GM18870 (cell line): ENCODE data around the gene SMOC1.

Experiments
- ATAC-seq: cut with Tn5 transposase; IDR thresholded peaks from one replicate; pipeline ENCODE4 v1.9.1; 2021; ENCODE audit warnings: moderate library complexity; ENCODE audit not compliant: unreplicated experiment

SMOC1 gene

DNA sequence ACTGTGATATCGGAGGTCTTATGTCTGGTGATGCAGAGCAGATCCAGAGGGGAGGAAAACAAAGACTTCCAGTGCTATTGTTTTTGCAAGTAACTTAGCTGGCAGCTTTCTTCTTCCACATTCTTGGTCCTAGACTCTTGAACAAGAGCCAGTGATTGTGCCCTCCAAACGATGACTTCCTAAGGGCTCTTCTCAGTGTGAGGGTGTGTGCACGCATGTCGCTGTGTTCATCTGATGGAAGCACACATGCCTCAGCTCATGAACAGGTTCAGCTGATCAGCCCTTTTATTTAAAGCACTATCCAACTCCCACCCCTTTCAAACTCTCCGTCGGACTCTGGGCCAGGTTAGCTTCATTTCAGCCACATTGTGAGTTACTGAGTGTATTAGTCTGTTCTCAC is 59.5 kb downstream of the SMOC1 start:
- ATAC-seq: no peak

DNA sequence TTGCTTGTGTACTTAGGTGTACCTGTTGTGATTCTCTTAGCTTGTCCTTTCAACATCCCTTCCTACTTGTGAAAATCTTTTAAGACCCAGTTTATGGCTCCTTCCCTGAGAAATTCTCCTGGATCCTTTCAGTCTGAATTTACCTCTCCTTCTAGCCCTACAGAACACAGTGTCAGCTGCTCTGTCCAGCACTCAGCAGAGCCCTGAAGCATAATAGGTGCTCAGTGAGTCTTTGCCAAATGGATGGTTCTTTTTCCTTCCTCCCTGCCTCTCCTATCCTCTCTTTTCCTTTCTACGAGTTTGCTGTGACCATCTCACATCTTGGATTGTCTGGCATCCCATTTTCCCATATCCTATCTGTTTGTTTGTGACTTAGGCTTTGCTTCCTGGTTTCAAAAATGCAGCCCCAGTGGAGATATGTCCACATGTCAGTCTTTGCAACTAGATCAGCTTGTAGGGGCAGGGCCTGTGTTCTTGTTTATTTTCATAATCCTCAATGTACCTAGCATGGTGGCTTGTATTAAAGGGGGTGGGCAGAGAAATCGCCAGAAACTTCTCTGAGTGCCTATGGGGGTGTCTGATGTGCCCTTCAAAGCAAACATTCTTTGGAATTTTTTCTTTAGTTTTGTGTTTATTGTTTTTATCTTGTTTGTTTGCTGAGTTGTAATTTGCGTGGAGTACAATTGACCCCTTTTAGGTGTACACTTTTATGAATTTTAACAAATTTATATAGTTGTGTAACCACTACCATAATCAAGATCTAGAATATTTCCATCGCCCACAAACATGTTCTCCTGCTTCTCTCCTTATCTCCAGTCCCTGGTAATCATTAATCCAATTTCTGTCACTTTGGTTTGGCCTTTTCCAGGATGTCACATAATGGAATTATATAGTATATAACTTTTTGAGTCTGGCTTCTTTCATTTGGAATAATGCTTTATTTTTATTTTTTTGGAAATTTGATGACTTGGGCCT is 62.8 kb downstream of the SMOC1 start:
- no peak for ATAC-seq

DNA sequence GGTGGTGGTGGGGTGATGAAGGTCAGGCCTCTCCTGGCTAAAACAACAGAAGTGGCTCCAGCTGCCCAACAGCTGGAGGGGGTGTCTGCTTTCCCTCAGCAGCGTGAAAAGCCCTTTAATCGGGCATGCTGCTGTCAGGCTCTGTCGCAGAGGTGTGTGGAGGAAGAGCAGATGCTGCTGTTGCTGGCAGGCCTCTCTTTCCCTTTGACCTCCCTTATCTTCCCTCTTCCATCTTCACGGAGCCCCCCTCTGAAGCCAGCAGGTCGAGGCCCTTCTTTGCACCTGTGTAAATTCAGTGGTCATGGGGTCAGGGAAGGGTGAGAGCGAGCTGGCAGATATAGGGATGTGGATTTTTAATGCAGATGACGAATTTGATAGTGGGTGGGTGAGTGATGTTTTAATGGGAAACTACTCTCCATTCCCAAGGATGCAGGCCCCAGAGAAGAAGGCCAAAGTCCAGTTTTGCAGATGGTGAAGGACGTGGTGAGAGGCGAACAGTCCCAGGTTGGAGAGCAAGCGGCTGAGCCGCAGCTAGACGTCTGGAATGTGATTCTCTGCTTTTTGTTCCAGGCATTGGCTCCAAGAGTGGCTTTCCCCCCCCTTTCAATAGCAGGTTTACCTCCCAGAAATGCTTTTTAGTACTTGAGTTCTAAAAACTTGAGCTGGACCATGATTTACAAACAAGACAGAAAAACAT is 64.0 kb downstream of the SMOC1 start:
- ATAC-seq: no peak

DNA sequence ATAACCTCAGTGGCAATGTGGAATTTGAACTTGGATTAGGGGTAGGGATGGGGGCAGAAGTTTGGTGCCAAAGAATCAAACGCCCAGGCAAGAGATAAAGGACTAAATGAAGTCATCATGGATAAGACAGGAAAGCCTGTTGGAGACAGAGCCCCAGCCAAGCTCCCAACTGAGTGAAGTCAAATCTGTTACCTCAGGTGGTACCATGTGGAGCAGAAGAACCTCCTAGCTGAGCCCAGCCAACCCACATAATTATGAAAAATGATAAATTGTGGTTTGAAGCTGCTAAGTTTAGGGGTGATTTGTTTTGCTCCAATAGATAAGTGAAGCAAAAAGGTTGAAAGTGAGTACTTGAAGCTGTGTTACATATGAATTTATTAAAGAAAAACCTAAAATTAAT is 66.1 kb downstream of the SMOC1 start:
- ATAC-seq: no peak

DNA sequence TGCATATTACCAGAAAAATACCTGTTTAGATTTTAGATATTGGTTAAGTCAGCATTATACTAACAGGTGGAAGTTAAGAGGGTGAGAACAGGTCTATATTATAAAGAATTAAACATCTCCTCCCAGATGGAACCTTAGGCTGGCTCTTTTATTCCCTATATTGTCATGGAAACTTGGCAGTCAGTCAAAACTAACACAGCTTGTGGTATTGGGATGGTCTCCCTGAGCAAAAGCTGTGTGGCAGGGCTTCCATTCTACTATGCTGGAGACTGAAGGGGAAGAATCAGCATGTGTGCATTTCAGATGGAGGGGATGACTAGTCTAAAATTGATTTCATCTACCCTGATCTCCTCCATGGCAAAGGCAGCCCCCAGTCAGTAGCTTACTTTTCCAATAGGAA is 66.7 kb downstream of the SMOC1 start:
- ATAC-seq: no peak

DNA sequence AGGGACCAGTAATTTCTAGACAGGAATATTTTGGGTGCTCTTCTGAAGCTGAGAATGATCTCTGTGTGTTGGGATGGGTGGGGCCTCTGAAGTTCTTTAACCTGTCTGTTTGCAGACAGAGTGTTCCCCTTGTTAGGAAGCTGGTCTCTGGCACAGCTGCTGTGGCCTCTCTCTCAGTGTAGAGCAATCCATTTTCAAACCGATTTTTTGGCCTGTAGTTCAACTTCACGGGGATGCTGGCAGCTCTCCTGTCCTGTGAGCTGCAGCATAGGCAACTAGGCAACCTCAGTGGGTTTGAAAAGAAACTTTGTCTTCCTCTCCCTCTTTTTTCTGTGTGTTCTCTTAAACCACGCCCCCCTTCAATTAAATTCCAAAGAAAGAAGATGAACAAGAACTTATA is 69.1 kb downstream of the SMOC1 start:
- no peak for ATAC-seq

DNA sequence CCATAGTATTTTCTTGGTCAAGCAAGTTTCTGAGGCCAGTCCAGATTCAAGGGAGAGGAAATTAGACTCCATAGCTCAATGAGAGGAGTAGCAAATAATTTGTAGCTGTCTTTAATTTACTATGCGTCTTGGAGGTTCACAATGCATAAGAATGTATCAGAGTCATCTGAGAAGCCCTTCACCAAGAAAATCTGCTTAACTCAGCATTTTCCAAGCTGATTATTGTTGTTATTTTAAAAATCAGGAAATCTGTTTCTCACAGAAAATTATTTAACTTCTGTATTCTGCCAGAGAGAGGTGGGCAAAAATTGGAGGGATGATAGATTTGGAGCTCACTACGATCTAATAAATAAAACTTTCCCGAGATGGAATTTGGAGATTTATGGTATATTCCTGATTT is 72.0 kb downstream of the SMOC1 start:
- no peak for ATAC-seq

DNA sequence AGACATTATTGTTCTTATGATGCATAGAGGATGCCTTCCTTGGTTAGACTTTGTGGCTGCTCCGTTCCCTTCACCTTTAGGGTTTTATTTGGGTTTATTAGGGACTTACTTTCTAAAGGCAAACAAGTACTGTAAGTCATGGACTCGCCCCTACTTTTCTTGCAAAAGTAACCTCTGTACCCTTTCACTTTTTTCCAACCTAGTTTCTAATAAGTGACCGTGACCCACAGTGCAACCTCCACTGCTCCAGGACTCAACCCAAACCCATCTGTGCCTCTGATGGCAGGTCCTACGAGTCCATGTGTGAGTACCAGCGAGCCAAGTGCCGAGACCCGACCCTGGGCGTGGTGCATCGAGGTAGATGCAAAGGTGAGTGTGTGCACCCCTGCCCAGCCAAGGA is 72.7 kb downstream of the SMOC1 start:
- ATAC-seq: no peak

DNA sequence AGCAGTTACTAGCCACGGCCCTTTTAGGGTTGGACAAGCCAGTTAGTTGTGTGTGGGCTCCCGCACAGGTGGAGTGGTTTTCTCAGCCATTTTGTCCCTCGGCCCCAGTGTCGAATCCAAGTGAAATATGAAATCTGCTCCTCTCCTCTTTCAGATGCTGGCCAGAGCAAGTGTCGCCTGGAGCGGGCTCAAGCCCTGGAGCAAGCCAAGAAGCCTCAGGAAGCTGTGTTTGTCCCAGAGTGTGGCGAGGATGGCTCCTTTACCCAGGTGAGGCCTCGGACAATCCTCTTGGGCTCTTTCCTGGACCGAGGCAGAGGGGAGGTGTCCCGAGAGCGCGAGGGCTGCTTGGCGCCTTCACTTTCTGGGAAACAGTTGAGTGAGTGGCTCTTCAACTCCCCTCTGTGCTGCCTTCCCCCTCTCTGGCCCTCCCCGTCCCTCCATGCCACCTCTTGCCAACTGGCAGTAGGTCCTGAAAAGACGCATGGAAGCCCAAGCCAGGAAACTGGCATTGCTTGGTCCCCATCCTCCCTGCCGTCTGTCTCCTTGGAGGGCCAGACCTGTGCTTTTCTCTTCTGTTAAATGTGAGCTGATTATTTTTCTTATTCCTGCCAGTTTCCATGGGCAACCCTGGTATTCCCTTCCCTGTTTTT is 74.2 kb downstream of the SMOC1 start:
- ATAC-seq: no peak

DNA sequence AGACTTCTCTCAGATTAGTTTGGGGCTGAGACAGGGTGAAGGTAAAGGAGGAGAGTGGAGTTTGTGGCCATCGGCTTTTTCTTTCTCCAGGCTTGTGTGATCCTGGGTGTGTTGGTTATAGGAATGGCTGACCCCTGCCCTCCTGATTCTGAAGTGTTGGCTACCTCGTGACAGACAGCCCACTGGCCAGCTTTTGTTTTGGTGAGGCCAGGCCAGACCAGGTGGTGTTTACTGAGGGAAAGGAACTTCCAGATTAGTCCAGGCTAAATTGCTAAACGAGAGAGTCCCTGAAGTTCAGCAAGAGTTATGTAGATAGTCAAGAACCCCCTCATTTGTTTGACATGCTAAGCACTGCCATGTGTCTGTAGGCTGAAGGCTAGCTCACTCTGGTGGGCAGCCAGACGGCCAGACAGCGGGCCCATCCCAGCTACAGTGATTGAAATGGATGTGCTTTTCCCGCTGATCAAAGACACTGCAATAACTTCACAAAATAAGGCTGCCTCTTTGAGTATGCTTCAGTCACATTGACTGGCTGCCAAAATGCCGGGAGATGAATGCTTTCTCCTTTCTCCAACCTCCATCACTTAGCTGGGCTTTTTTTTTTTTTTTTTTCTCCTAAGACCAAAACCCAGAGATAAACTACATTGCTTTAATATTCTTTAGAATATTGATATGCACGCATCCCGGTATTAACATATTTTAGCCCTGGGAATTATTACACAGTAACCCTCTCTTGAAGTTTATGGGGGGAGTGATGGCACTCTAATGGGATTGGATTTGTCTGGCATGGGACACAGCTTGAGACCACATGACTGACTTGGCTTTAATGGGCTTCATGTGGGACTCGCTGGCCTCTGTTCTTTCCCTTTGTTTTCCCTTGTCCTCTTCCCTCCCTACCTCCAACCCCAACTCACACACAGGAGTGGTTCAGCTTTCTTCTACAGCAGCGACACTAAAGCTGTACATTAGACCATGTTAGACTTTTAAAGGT is 76.9 kb downstream of the SMOC1 start:
- no peak for ATAC-seq

DNA sequence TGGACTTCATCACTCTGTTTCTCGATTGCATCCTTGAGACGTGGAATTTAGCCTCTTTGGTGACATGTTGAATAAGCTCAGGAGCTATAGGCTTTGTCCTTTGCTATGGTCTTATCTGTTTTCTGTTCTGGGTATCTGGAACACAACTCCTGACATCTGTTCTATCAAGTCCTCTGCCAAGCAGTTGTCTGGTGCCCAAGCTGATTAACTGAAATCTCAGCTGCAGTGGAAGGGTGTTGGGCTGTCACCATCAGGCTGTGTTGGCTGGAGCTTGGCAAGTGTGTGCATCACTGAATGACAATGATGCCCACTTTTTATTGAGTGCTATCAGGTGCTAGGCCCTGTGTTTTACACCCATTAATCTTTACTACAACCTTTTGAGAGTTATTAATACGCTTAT is 77.8 kb downstream of the SMOC1 start:
- no peak for ATAC-seq

DNA sequence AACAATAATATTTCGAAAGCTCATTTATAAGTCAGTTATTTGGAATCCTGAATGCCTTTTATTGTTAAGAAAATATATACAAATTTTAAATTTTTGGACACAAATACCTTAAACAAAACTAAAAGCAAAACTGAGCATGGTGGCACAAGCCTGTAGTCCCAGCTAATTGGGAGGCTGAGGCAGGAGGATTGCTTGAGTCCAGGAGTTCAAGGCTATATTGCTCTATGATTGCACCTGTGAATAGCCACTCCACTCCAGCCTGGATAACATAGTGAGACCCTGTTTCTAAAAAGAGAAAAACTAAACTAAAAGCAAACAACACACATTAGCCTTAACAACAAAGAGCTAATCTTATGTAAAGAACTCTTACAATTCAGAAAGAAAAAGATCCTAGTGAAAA is 78.8 kb downstream of the SMOC1 start:
- no peak for ATAC-seq

DNA sequence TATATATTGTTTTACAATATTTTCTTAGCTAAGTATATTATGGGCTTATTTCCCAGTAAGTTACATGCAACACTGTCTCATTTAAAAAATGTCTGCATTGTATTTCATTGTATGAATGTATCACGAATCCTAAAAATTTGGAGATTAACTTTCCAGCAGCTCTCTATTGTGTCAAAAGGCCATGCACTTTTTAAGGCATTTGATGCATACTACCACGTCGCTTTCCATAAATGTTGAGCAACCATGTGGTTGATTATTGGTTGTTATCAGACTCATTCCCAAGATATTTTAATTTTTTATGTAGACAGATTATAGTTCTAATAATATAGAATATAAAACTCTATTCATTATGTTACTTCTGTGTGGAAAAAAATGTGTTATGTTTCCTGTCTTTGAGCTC is 79.9 kb downstream of the SMOC1 start:
- no peak for ATAC-seq

DNA sequence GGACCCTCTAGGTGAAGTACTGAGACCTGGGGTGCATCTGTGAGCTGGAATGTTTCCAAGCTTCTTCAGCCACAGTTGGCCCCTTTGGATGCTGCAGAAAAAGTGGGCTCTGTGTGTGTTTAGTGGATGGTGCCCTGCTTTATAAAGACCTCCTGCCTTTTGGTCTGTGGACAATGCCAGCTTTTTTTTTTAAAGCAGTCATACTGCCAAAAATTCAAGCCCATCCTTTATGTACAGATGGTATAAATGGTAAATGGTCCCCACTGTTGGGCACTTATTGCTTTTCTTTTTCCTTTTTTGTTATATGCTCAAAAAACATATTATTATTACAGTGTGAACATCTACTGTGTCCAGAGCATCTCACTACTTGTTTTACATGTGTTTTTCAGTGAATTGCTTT is 81.1 kb downstream of the SMOC1 start:
- no peak for ATAC-seq

DNA sequence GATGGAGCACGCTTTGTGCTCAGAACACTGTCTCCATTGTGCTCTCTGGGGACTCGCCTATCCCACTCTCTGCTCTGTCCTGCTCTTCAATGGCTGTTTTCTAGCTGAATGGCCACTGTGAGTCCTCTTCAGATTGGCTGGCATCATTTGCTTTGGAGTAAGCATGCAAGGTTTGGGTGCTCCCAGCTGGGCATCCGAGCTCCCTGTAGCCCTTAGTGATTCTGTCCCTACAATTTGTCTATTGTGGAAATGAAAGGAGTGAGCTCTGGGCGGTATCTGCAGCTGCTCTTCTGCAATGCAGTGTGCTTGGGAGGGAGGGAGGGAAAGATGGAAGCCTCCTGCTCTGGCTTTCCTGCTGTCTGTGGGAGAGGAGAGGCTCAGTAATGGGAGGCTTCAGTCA is 84.8 kb downstream of the SMOC1 start:
- ATAC-seq: no peak

DNA sequence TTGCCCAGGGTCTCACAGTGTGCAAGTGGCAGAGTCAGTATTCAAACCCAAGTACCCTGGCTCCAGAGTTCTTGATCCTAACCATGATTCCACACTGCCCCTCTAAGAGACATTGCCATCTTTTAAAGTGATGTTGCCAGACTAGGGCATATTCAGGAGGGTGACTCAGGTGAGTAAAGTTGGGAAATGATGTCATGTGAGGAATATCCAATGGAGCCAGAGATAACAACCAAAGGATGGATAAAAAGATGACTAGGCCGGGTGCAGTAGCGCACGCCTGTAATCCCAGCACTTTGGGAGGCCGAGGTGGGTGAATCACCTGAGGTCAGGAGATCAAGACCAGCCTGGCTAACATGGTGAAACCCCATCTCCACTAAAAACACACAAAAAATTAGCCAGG is 85.6 kb downstream of the SMOC1 start:
- no peak for ATAC-seq

DNA sequence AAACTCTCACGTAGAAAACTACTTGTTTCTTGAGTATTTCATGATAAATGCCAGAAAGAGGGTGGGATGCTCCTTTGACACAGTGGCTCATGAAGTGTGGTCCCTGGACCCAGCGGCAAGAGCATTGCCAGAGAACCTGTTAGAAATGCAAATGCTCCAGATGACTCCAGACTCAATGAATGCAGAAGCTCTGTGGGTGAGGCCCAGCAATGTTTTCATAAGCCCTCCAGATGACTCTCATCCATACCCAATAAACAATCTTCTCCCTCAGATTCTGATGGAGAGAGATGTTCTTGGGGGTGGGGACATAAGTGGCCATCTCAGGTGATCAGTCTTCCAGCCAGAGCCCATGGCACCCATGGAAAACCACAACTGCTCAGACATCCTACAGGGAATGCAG is 88.9 kb downstream of the SMOC1 start:
- no peak for ATAC-seq

DNA sequence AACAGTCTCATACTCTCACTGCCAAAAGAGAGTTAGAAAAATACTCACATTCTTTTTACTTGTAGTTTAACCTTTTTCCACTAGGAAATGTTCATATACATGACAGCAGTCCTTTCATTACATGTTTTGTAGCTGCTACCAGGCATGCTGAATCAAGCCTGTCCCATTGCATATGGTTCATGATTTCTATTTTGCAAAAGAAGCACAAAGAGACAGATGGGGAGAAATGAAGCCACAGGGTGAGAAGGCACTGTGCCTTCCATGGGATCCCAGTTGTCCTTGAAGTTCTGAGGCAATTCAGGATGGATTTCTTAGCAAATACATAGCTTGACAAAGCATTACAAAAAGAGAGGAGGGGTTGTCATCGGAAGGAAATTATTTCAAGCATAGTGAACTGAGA is 89.5 kb downstream of the SMOC1 start:
- no peak for ATAC-seq

DNA sequence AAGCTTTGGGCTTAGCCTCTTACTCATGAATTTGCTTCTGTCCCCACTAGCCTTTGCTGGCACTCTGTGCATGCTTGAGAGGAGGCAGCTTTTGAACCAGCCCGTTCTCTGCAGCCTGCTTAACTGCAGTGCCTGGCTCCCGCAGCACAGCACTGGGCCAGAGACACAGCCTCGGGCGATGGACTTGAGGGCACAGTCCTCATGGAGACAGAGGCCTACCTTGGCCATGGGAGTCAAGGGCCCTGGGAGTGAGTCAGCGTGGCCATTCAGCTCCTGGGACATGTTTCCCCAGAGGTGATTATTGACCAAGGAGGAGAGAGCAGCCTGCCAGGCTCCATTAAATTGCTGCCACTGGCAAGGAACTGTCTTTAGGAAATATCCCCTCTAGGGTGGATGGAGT is 93.5 kb downstream of the SMOC1 start:
- ATAC-seq: no peak

DNA sequence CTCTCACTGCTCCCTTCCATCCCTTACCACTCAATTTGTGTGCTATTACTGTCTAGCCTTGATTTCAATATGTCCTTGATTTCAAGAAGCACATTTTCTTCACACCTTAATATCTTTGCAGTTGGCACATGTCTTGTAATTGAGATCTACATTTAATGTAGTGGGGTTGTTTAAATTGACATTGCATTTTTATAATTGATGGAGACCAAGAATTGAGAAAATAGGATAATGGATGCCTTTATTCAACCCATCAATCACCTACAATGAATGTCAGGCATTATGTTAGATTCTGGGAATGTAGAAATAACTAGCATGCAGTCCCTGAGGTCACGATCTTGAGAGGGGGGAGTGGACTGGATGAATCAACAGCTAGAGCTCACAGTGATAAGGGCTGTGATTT is 94.6 kb downstream of the SMOC1 start:
- ATAC-seq: no peak

DNA sequence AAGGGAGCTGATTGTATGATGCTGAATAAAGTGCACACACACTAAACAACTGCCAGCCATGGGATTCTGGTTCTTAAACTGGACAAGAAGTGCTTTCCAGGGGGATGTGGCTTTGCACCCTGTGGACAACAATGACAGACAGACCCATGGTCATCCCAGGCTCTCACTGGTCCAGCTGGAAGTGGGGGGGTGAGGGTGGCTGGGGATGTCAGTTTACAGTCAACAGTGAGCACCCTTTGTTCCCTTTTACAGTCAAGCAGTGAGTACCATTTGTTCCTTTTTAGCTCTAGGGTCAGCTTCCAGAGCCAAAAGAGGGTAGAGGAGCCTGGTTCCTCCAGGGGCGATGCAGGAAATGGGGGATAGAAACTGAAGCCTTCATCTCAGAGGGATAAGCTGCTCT is 100.7 kb downstream of the SMOC1 start:
- no peak for ATAC-seq
